Progenitor cell of endocrine pancreas (in vitro differentiated cells): ENCODE results near the gene SH3D19. TPM values are rescaled to one million over a fixed set of nuclear protein-coding genes. Genes with fewer than 3 reads are reported as not detected.
"Not testable (repeated sequence)": the region's sequence is repeated elsewhere in the genome, so short reads cannot be mapped to it uniquely, and the experiment has no call there.

Source experiments
- DNase-seq: peaks from one replicate; pipeline ENCODE4 v3.0.0; 2021; ENCODE audit warnings: low spot score; ENCODE audit not compliant: unreplicated experiment
- H3K27ac Mint-ChIP-seq: 2 replicates; pipeline ENCODE4 v1.8.0; 2021; ENCODE audit warnings: mild to moderate bottlenecking, moderate library complexity, mixed read lengths
- H3K27me3 Mint-ChIP-seq: 2 replicates; pipeline ENCODE4 v1.8.0; 2021; ENCODE audit warnings: mixed read lengths
- H3K36me3 Mint-ChIP-seq: 2 replicates; pipeline ENCODE4 v1.8.0; 2022; ENCODE audit warnings: mixed read lengths; ENCODE audit not compliant: insufficient read depth
- H3K4me1 Mint-ChIP-seq: 2 replicates; pipeline ENCODE4 v1.8.0; 2021; ENCODE audit warnings: low read depth, mixed read lengths
- H3K4me3 Mint-ChIP-seq: 2 replicates; pipeline ENCODE4 v1.8.0; 2021; ENCODE audit warnings: low read depth, mild to moderate bottlenecking, moderate library complexity, mixed read lengths
- H3K9me3 Mint-ChIP-seq: 2 replicates; pipeline ENCODE4 v1.8.0; 2021; ENCODE audit warnings: low read depth, mixed read lengths
- total RNA-seq: library from RNA; stranded (reverse); gene quantifications from 2 replicates; pipeline ENCODE4 v1.2.1, GENCODE V29; 2021
- TF ChIP-seq, protein P1 (sequence below): fragments of 200-600 bp; sonication (generic); IDR thresholded peaks from one replicate; pipeline ENCODE4 v1.5.0; 2021; ENCODE audit warnings: antibody characterized with exemption, mild to moderate bottlenecking; ENCODE audit not compliant: unreplicated experiment

Gene SH3D19
- total RNA-seq, 1 donor from 2014 or later: 35.5 TPM

GRCh38 chr4:151093203-151093602 is 232.2 kb downstream of the SH3D19 start:
- TF ChIP-seq, protein P1, sequence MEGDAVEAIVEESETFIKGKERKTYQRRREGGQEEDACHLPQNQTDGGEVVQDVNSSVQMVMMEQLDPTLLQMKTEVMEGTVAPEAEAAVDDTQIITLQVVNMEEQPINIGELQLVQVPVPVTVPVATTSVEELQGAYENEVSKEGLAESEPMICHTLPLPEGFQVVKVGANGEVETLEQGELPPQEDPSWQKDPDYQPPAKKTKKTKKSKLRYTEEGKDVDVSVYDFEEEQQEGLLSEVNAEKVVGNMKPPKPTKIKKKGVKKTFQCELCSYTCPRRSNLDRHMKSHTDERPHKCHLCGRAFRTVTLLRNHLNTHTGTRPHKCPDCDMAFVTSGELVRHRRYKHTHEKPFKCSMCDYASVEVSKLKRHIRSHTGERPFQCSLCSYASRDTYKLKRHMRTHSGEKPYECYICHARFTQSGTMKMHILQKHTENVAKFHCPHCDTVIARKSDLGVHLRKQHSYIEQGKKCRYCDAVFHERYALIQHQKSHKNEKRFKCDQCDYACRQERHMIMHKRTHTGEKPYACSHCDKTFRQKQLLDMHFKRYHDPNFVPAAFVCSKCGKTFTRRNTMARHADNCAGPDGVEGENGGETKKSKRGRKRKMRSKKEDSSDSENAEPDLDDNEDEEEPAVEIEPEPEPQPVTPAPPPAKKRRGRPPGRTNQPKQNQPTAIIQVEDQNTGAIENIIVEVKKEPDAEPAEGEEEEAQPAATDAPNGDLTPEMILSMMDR: no peak
- no peaks in the 10 kb centered on the region for H3K9me3 Mint-ChIP-seq
- H3K27me3 Mint-ChIP-seq: no peaks in the 10 kb centered on the region
- no peak overlapping the region for H3K4me3 Mint-ChIP-seq
- no peak for DNase-seq
- H3K36me3 Mint-ChIP-seq: no peaks in the 10 kb centered on the region
- peaks cover 6% of the 10 kb centered on the region for H3K4me1 Mint-ChIP-seq
- no peak overlapping the region for H3K27ac Mint-ChIP-seq

DNA sequence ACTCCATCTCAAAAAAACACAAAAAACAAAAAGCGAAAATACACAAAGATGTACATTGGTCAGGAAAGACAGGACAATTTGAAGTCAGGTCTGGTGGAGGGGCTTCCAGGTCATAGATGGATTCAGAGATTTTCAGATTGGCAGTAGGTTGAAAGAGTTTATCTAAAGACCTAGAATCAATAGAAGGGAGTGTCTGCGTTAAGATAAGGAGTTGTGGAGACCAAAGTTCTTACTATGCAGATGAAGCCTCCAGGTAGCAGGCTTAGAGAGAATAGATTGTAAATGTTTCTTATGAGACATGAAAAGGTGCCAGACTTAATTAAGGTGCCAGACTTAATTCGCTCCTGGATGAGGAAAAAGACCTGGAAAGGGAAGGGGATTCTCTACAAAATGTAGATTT is 232.9 kb downstream of the SH3D19 start:
- H3K27ac Mint-ChIP-seq: peak overlapping the region; percentile 23

DNA sequence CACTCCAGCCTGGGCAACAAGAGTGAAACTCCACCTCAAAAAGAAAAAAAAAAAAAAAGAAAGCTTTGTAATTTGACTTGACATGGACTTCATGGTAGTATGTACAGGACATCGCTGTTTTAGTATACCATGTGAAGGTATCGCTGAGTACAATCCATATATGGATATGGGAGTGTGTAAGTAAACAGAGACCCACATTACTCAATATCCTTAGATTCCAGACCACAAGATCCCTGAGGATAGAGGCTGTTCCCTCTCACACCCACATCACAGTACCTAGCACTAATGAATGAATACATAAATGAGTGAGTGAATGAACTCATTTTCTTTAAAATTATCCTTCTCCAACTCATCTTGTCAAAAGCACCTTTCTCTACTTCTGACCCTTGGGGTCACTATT is 234.4 kb downstream of the SH3D19 start:
- TF ChIP-seq, protein P1: no peak
- no peak for DNase-seq
- Mint-ChIP-seq H3K9me3 (no peaks in the 10 kb centered on the region), H3K36me3 (no peaks in the 10 kb centered on the region), H3K4me3 (no peak overlapping the region), H3K27me3 (no peaks in the 10 kb centered on the region), H3K27ac (no peak overlapping the region), H3K4me1 (peaks cover 6% of the 10 kb centered on the region)

More for the DNA sequence above, 232.9 kb downstream of the SH3D19 start:
- H3K27me3 Mint-ChIP-seq: no peaks in the 10 kb centered on the region
- H3K36me3 Mint-ChIP-seq: no peaks in the 10 kb centered on the region
- H3K9me3 Mint-ChIP-seq: no peaks in the 10 kb centered on the region
- no peak for DNase-seq
- H3K4me1 Mint-ChIP-seq: peaks cover 6% of the 10 kb centered on the region
- TF ChIP-seq, protein P1: no peak
- H3K4me3 Mint-ChIP-seq: no peak overlapping the region

GRCh38 chr4:151087467-151087866 is 237.9 kb downstream of the SH3D19 start:
- Mint-ChIP-seq H3K27me3 (no peaks in the 10 kb centered on the region), H3K4me1 (peaks cover 3% of the 10 kb centered on the region), H3K27ac (peak overlapping the region; percentile 68), H3K36me3 (no peaks in the 10 kb centered on the region), H3K4me3 (no peak overlapping the region), H3K9me3 (no peaks in the 10 kb centered on the region)
- no peak for DNase-seq
- TF ChIP-seq, protein P1: no peak

GRCh38 chr4:151077978-151078377 is 247.4 kb downstream of the SH3D19 start:
- DNase-seq, H3K36me3 Mint-ChIP-seq, H3K4me3 Mint-ChIP-seq, H3K9me3 Mint-ChIP-seq, H3K4me1 Mint-ChIP-seq, H3K27me3 Mint-ChIP-seq, H3K27ac Mint-ChIP-seq: not testable (repeated sequence)

- no peaks in the 10 kb centered on the region for H3K9me3 Mint-ChIP-seq
- H3K4me1 Mint-ChIP-seq: no peaks in the 10 kb centered on the region
- no peak overlapping the region for H3K4me3 Mint-ChIP-seq
- no peaks in the 10 kb centered on the region for H3K36me3 Mint-ChIP-seq
- no peak overlapping the region for H3K27ac Mint-ChIP-seq
- TF ChIP-seq, protein P1: no peak
- H3K27me3 Mint-ChIP-seq: no peaks in the 10 kb centered on the region
- DNase-seq: no peak
Measured at GRCh38 chr4:151074416-151074916, 250.9 kb downstream of the SH3D19 start.
